KG1 (cell line): ENCODE measurements around the gene CLEC16A.
A peak's percentile ranks its signal among the peaks of the same experiment; 100 is the strongest.
"Not testable (repeated sequence)": the region's sequence is repeated elsewhere in the genome, so short reads cannot be mapped to it uniquely, and the experiment has no call there.

Experiments
- DNase-seq: peaks from one replicate; lab custom pipeline; 2025; lab: John Stamatoyannopoulos, UW

Gene CLEC16A

GRCh38 chr16:10939649-10940234 is 4.6 kb upstream of the CLEC16A start:
- no peak for DNase-seq

- no peak for DNase-seq
These were observed 3.8 kb upstream of the CLEC16A start for GRCh38 chr16:10940501-10941079.

GRCh38 chr16:10941127-10941933 is 3.0 kb upstream of the CLEC16A start:
- DNase-seq, result no peak

- DNase-seq, result not testable (repeated sequence)
These were observed 2.4 kb upstream of the CLEC16A start for GRCh38 chr16:10941935-10942351.

GRCh38 chr16:10942352-10943063 is 1.9 kb upstream of the CLEC16A start, which contains the start of gene DEXI:
TSS of gene DEXI (minus strand) at chr16:10942468. CDS start at chr16:10942005, 463 bp downstream.
- DNase-seq, result peak; percentile 95

- no peak for DNase-seq
These were observed 1.4 kb upstream of the CLEC16A start for GRCh38 chr16:10943064-10943353.

GRCh38 chr16:10945065-10945787 is 862 bp downstream of the CLEC16A start:
- no peak for DNase-seq

- DNase-seq, result no peak
These were observed 1.9 kb downstream of the CLEC16A start for GRCh38 chr16:10946308-10946707.

GRCh38 chr16:10947211-10947787 is 2.9 kb downstream of the CLEC16A start:
- DNase-seq, result no peak

GRCh38 chr16:10949424-10949970 is 5.1 kb downstream of the CLEC16A start:
- peak; percentile 49 for DNase-seq

- no peak for DNase-seq
These were observed 6.0 kb downstream of the CLEC16A start for GRCh38 chr16:10950393-10950792.

- DNase-seq, result no peak
These were observed 6.7 kb downstream of the CLEC16A start for GRCh38 chr16:10951026-10951425.

GRCh38 chr16:10954903-10955302 is 10.5 kb downstream of the CLEC16A start:
- DNase-seq, result no peak

GRCh38 chr16:10957771-10958482 is 13.6 kb downstream of the CLEC16A start:
- DNase-seq, result no peak

- no peak for DNase-seq
These were observed 14.8 kb downstream of the CLEC16A start for GRCh38 chr16:10959161-10959560.

- no peak for DNase-seq
These were observed 16.9 kb downstream of the CLEC16A start for GRCh38 chr16:10961231-10961630.

GRCh38 chr16:10964039-10964890 is 19.9 kb downstream of the CLEC16A start:
- DNase-seq, result peak; percentile 71

GRCh38 chr16:10964891-10965326 is 20.5 kb downstream of the CLEC16A start:
- no peak for DNase-seq

- no peak for DNase-seq
These were observed 21.2 kb downstream of the CLEC16A start for GRCh38 chr16:10965440-10966061.
